IPS-18a (cell line): Measurements from ENCODE around the gene MCEMP1.

Experiments used
- H3K27ac ChIP-seq: one replicate; pipeline ENCODE4 v1.5.1; 2013; ENCODE audit warnings: low read length
- H3K27me3 ChIP-seq: one replicate; pipeline ENCODE4 v1.6.1; 2013; ENCODE audit warnings: mild to moderate bottlenecking, low read length; ENCODE audit not compliant: control insufficient read depth, insufficient read depth
- H3K36me3 ChIP-seq: one replicate; pipeline ENCODE4 v1.6.1; 2013; ENCODE audit warnings: low read depth, low read length; ENCODE audit not compliant: control insufficient read depth
- H3K4me1 ChIP-seq: one replicate; pipeline ENCODE4 v1.6.1; 2013; ENCODE audit warnings: low read depth, low read length; ENCODE audit not compliant: control insufficient read depth
- H3K4me3 ChIP-seq: one replicate; pipeline ENCODE4 v1.5.1; 2013; ENCODE audit warnings: low read length
- H3K9ac ChIP-seq: one replicate; pipeline ENCODE4 v1.6.1; 2013; ENCODE audit warnings: mild to moderate bottlenecking, low read length, moderate library complexity
- H3K9me3 ChIP-seq: one replicate; pipeline ENCODE4 v1.6.1; 2013; ENCODE audit warnings: low read depth, low read length; ENCODE audit not compliant: control insufficient read depth

Gene MCEMP1

GRCh38 chr19:7678971-7679751 is 2.3 kb downstream of the MCEMP1 start:
- no peak overlapping the region for H3K27ac ChIP-seq
- H3K4me3 ChIP-seq = no peak overlapping the region
- H3K4me1 ChIP-seq = peaks cover 4% of the 10 kb centered on the region
- H3K36me3 ChIP-seq = peaks cover 6% of the 10 kb centered on the region
- H3K9me3 ChIP-seq = no peaks in the 10 kb centered on the region
- no peak overlapping the region for H3K9ac ChIP-seq
- H3K27me3 ChIP-seq = peaks cover 27% of the 10 kb centered on the region

GRCh38 chr19:7679771-7680605 is 3.1 kb downstream of the MCEMP1 start:
- H3K27me3 ChIP-seq = peaks cover 27% of the 10 kb centered on the region
- peaks cover 4% of the 10 kb centered on the region for H3K4me1 ChIP-seq
- no peak overlapping the region for H3K9ac ChIP-seq
- H3K4me3 ChIP-seq = peak overlapping the region; percentile 80
- peaks cover 6% of the 10 kb centered on the region for H3K36me3 ChIP-seq
- H3K27ac ChIP-seq = no peak overlapping the region
- H3K9me3 ChIP-seq = no peaks in the 10 kb centered on the region

- H3K36me3 ChIP-seq = peaks cover 6% of the 10 kb centered on the region
- peaks cover 4% of the 10 kb centered on the region for H3K4me1 ChIP-seq
- H3K9ac ChIP-seq = peak within 1 kb of the TSS; percentile 65
- peaks cover 27% of the 10 kb centered on the region for H3K27me3 ChIP-seq
- no peaks in the 10 kb centered on the region for H3K9me3 ChIP-seq
- H3K27ac ChIP-seq = no peak within 1 kb of the TSS
- H3K4me3 ChIP-seq = peak within 1 kb of the TSS; percentile 80
Measured at GRCh38 chr19:7680606-7681339, 3.9 kb downstream of the MCEMP1 start, which contains the start of gene TRAPPC5. Gene TRAPPC5, plus strand, starts transcription at chr19:7680833. Its CDS starts 1,421 bp downstream, at chr19:7682254.

GRCh38 chr19:7681340-7682174 is 4.7 kb downstream of the MCEMP1 start:
- Histone ChIP-seq H3K4me1 (peaks cover 4% of the 10 kb centered on the region), H3K9me3 (no peaks in the 10 kb centered on the region), H3K36me3 (peaks cover 6% of the 10 kb centered on the region), H3K27ac (no peak overlapping the region), H3K9ac (peak overlapping the region; percentile 65), H3K4me3 (peak overlapping the region; percentile 80), H3K27me3 (peaks cover 23% of the 10 kb centered on the region)

- Histone ChIP-seq H3K36me3 (peaks cover 6% of the 10 kb centered on the region), H3K27ac (no peak overlapping the region), H3K9me3 (no peaks in the 10 kb centered on the region), H3K4me3 (peak overlapping the region; percentile 80), H3K4me1 (peaks cover 4% of the 10 kb centered on the region), H3K27me3 (peaks cover 16% of the 10 kb centered on the region), H3K9ac (peak overlapping the region; percentile 65)
Measured at GRCh38 chr19:7682175-7682855, 5.4 kb downstream of the MCEMP1 start.

GRCh38 chr19:7685546-7686445 is 8.9 kb downstream of the MCEMP1 start:
- H3K27ac ChIP-seq = no peak overlapping the region
- peaks cover 4% of the 10 kb centered on the region for H3K4me1 ChIP-seq
- H3K9ac ChIP-seq = no peak overlapping the region

GRCh38 chr19:7687177-7687576 is 10.3 kb downstream of the MCEMP1 start:
- Histone ChIP-seq H3K9ac (no peak overlapping the region), H3K4me1 (peaks cover under 1% of the 10 kb centered on the region), H3K27ac (no peak overlapping the region), H3K4me3 (no peak overlapping the region), H3K27me3 (no peaks in the 10 kb centered on the region), H3K36me3 (peaks cover 6% of the 10 kb centered on the region), H3K9me3 (no peaks in the 10 kb centered on the region)

More at GRCh38 chr19:7685546-7686445, 8.9 kb downstream of the MCEMP1 start:
- Histone ChIP-seq H3K9me3 (no peaks in the 10 kb centered on the region), H3K36me3 (peaks cover 6% of the 10 kb centered on the region), H3K27me3 (no peaks in the 10 kb centered on the region), H3K4me3 (no peak overlapping the region)

- Histone ChIP-seq H3K9ac (no peak overlapping the region), H3K9me3 (no peaks in the 10 kb centered on the region), H3K27me3 (no peaks in the 10 kb centered on the region), H3K36me3 (no peaks in the 10 kb centered on the region), H3K27ac (no peak overlapping the region), H3K4me3 (no peak overlapping the region), H3K4me1 (no peaks in the 10 kb centered on the region)
Measured at GRCh38 chr19:7689165-7689564, 12.3 kb downstream of the MCEMP1 start.

GRCh38 chr19:7690779-7691258 is 13.9 kb downstream of the MCEMP1 start:
- no peak overlapping the region for H3K27ac ChIP-seq
- H3K9me3 ChIP-seq = no peaks in the 10 kb centered on the region
- H3K36me3 ChIP-seq = no peaks in the 10 kb centered on the region
- no peak overlapping the region for H3K4me3 ChIP-seq
- no peaks in the 10 kb centered on the region for H3K4me1 ChIP-seq
- H3K27me3 ChIP-seq = no peaks in the 10 kb centered on the region
- no peak overlapping the region for H3K9ac ChIP-seq
